ENCODE data around the gene GSTA3. TPM values are rescaled to one million over a fixed set of nuclear protein-coding genes. Genes with fewer than 3 reads are reported as not detected.

The GSTA3 gene
- total and polyA plus RNA-seq, 2 experiments from 2014 or later: not detected

DNA sequence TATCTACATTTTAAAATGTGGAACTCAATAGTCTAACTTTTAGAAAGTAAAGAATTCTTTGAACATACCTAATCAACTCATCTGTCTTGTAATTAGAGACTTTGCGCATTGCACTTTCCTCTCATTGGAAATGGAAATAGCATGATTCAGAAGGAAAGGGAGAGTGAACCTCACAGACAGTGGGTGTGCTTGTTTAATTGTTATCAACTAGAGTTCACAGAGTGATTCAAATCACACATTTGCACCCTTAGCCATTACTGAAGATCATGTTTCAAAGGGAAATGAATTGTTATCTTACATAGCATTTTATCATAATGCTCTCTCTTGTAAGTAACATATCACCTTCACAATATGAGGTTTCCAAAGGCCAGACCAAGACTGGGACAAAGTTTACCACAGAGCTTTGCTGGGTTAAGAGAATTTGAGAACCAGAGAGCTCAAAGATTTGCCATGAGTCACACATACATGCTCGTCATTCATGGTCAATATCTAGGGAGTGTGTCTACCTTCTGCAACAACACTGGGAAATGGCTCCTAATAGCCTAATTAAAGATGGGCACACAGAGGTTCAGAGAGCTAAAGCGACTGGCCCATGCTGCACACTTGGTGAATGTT, 21.5 kb downstream of the GSTA3 start (continued):
- TF ChIP-seq, protein P1, sequence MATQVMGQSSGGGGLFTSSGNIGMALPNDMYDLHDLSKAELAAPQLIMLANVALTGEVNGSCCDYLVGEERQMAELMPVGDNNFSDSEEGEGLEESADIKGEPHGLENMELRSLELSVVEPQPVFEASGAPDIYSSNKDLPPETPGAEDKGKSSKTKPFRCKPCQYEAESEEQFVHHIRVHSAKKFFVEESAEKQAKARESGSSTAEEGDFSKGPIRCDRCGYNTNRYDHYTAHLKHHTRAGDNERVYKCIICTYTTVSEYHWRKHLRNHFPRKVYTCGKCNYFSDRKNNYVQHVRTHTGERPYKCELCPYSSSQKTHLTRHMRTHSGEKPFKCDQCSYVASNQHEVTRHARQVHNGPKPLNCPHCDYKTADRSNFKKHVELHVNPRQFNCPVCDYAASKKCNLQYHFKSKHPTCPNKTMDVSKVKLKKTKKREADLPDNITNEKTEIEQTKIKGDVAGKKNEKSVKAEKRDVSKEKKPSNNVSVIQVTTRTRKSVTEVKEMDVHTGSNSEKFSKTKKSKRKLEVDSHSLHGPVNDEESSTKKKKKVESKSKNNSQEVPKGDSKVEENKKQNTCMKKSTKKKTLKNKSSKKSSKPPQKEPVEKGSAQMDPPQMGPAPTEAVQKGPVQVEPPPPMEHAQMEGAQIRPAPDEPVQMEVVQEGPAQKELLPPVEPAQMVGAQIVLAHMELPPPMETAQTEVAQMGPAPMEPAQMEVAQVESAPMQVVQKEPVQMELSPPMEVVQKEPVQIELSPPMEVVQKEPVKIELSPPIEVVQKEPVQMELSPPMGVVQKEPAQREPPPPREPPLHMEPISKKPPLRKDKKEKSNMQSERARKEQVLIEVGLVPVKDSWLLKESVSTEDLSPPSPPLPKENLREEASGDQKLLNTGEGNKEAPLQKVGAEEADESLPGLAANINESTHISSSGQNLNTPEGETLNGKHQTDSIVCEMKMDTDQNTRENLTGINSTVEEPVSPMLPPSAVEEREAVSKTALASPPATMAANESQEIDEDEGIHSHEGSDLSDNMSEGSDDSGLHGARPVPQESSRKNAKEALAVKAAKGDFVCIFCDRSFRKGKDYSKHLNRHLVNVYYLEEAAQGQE (IDR thresholded peaks at IDR 0.05; ENCODE audit: unreplicated experiment): no peak

DNA sequence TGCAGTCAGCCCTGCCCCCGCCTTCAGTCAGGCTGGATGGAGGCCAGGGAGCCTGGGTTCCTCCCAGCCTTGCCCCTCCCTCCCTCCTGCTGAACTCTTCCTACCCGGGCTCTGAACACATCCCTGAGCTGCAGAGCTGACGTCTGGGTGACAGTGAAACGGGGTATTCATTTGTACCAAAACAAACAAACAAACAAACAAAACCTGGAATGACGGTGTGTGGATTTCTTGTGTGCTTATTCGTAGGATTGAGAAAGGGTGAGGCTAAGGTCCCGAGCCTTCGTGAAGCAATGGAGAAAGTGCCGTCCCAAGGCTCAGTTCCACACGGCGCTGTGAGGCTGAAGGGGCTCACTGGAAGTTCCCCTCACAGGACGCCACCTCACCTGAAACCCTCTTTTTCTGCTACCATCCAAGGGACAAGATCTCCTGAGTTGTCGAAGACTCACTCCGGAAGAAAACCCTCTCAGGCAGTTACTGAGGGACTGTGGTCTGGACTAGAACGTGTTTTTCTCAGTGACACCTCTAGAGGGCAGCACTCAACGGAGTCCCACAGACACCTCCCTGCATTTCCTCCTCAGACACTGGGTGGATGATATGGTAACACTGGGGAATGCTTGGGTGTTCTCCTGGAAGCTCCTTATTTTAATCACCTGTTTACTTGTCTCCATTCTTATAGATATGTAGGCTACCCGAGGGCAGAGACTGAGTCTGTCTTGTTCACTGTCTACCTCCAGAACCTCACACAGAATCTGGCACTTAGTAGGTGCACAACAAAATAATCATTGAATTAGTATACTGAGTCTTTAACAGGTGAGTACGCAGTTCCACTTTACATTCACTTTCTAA, 27.3 kb downstream of the GSTA3 start:
- peak overlapping the region; percentile 41; the same call in 1 of the 2 replicates for H3K4me3 ChIP-seq
- DNase-seq (ENCODE audit: low spot score) (peak; percentile 85), ATAC-seq (peak; percentile 100)
- H3K27me3 Mint-ChIP-seq (ENCODE audit: insufficient read depth, low read depth, poor library complexity): no peaks in the 10 kb centered on the region
- H3K9me3 Mint-ChIP-seq: no peaks in the 10 kb centered on the region; the same call in 2 of the 3 replicates
- H3K9me2 ChIP-seq (ENCODE audit: insufficient read depth): 0 out of 2 replicates have a peak, but pooled peaks cover 3% of the 10 kb centered on the region
- 0 out of 2 replicates have a peak, but pooled peaks cover 4% of the 10 kb centered on the region for H3K4me1 ChIP-seq (ENCODE audit: insufficient read depth)
- H3K27ac ChIP-seq (ENCODE audit: low read depth): no peak overlapping the region
- peak overlapping the region; percentile 55; the same call in 2 of the 3 replicates for H3K4me3 Mint-ChIP-seq
- TF ChIP-seq JUNB (IDR thresholded peaks at IDR 0.05; ENCODE audit: unreplicated experiment): no peak
- TF ChIP-seq, protein P2, sequence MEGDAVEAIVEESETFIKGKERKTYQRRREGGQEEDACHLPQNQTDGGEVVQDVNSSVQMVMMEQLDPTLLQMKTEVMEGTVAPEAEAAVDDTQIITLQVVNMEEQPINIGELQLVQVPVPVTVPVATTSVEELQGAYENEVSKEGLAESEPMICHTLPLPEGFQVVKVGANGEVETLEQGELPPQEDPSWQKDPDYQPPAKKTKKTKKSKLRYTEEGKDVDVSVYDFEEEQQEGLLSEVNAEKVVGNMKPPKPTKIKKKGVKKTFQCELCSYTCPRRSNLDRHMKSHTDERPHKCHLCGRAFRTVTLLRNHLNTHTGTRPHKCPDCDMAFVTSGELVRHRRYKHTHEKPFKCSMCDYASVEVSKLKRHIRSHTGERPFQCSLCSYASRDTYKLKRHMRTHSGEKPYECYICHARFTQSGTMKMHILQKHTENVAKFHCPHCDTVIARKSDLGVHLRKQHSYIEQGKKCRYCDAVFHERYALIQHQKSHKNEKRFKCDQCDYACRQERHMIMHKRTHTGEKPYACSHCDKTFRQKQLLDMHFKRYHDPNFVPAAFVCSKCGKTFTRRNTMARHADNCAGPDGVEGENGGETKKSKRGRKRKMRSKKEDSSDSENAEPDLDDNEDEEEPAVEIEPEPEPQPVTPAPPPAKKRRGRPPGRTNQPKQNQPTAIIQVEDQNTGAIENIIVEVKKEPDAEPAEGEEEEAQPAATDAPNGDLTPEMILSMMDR (conservative IDR thresholded peaks at IDR 0.05; ENCODE audit: low read depth in 2 of 2): peak; percentile 79 to 86
- TF ChIP-seq, protein P1 (IDR thresholded peaks at IDR 0.05; ENCODE audit: unreplicated experiment): no peak
- TF ChIP-seq, protein P3, sequence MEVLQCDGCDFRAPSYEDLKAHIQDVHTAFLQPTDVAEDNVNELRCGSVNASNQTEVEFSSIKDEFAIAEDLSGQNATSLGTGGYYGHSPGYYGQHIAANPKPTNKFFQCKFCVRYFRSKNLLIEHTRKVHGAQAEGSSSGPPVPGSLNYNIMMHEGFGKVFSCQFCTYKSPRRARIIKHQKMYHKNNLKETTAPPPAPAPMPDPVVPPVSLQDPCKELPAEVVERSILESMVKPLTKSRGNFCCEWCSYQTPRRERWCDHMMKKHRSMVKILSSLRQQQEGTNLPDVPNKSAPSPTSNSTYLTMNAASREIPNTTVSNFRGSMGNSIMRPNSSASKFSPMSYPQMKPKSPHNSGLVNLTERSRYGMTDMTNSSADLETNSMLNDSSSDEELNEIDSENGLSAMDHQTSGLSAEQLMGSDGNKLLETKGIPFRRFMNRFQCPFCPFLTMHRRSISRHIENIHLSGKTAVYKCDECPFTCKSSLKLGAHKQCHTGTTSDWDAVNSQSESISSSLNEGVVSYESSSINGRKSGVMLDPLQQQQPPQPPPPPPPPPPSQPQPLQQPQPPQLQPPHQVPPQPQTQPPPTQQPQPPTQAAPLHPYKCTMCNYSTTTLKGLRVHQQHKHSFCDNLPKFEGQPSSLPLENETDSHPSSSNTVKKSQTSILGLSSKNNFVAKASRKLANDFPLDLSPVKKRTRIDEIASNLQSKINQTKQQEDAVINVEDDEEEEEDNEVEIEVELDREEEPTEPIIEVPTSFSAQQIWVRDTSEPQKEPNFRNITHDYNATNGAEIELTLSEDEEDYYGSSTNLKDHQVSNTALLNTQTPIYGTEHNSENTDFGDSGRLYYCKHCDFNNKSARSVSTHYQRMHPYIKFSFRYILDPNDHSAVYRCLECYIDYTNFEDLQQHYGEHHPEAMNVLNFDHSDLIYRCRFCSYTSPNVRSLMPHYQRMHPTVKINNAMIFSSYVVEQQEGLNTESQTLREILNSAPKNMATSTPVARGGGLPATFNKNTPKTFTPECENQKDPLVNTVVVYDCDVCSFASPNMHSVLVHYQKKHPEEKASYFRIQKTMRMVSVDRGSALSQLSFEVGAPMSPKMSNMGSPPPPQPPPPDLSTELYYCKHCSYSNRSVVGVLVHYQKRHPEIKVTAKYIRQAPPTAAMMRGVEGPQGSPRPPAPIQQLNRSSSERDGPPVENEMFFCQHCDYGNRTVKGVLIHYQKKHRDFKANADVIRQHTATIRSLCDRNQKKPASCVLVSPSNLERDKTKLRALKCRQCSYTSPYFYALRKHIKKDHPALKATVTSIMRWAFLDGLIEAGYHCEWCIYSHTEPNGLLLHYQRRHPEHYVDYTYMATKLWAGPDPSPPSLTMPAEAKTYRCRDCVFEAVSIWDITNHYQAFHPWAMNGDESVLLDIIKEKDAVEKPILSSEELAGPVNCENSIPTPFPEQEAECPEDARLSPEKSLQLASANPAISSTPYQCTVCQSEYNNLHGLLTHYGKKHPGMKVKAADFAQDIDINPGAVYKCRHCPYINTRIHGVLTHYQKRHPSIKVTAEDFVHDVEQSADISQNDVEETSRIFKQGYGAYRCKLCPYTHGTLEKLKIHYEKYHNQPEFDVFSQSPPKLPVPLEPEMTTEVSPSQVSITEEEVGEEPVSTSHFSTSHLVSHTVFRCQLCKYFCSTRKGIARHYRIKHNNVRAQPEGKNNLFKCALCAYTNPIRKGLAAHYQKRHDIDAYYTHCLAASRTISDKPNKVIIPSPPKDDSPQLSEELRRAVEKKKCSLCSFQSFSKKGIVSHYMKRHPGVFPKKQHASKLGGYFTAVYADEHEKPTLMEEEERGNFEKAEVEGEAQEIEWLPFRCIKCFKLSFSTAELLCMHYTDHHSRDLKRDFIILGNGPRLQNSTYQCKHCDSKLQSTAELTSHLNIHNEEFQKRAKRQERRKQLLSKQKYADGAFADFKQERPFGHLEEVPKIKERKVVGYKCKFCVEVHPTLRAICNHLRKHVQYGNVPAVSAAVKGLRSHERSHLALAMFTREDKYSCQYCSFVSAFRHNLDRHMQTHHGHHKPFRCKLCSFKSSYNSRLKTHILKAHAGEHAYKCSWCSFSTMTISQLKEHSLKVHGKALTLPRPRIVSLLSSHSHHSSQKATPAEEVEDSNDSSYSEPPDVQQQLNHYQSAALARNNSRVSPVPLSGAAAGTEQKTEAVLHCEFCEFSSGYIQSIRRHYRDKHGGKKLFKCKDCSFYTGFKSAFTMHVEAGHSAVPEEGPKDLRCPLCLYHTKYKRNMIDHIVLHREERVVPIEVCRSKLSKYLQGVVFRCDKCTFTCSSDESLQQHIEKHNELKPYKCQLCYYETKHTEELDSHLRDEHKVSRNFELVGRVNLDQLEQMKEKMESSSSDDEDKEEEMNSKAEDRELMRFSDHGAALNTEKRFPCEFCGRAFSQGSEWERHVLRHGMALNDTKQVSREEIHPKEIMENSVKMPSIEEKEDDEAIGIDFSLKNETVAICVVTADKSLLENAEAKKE (CRISPR knock-in tag; IDR thresholded peaks at IDR 0.05): no peak
- no peaks in the 10 kb centered on the region for H3K79me2 ChIP-seq (replicated peaks; ENCODE audit: insufficient read depth)
- peak overlapping the region; percentile 58; the same call in 1 of the 2 replicates for H3K4me2 ChIP-seq
- no peaks in the 10 kb centered on the region for H3K27me3 ChIP-seq (ENCODE audit: insufficient read depth)
- peak overlapping the region; percentile 93 for H2AFZ ChIP-seq
- H3F3A ChIP-seq (replicated peaks; ENCODE audit: low read depth): no peaks in the 10 kb centered on the region
- H3K36me3 Mint-ChIP-seq (ENCODE audit: low read depth): no peaks in the 10 kb centered on the region
- no peaks in the 10 kb centered on the region for H3K36me3 ChIP-seq (ENCODE audit: insufficient read depth)
- H3K27ac Mint-ChIP-seq: no peak overlapping the region
- peaks cover 8% of the 10 kb centered on the region; the same call in 2 of the 3 replicates for H3K4me1 Mint-ChIP-seq
- no peaks in the 10 kb centered on the region for H4K20me1 ChIP-seq (replicated peaks; ENCODE audit: insufficient read depth)

All from GM23338 (cell line).